Activated naive CD8-positive, alpha-beta T cell treated with anti-CD3 and anti-CD28 coated beads, Interleukin-2, amount 50 U/mL, for 24 hours (primary cell): Measurements from ENCODE around the gene NRXN3.
"Not testable (repeated sequence)": the region's sequence is repeated elsewhere in the genome, so short reads cannot be mapped to it uniquely, and the experiment has no call there.

Source experiments
- ATAC-seq: fragments of 150-1000 bp; cut with Tn5 transposase; one replicate; pipeline ENCODE4 v1.10.0; 2021
- DNase-seq: peaks from one replicate; pipeline ENCODE4 v3.0.0; 2021
- H3K27ac Mint-ChIP-seq: one replicate; pipeline ENCODE4 v1.8.0; 2021; ENCODE audit warnings: mild to moderate bottlenecking, mixed read lengths
- H3K27me3 Mint-ChIP-seq: one replicate; pipeline ENCODE4 v1.8.0; 2021; ENCODE audit warnings: mixed read lengths
- H3K36me3 Mint-ChIP-seq: one replicate; pipeline ENCODE4 v1.8.0; 2021; ENCODE audit warnings: low read depth, mixed read lengths
- H3K4me1 Mint-ChIP-seq: one replicate; pipeline ENCODE4 v1.8.0; 2021; ENCODE audit warnings: mixed read lengths
- H3K4me3 Mint-ChIP-seq: one replicate; pipeline ENCODE4 v1.8.0; 2021; ENCODE audit warnings: mild to moderate bottlenecking, moderate library complexity, mixed read lengths
- H3K9me3 Mint-ChIP-seq: one replicate; pipeline ENCODE4 v1.8.0; 2021; ENCODE audit warnings: mixed read lengths

Gene NRXN3

GRCh38 chr14:78985668-78986381, 815.7 kb downstream of the NRXN3 start:
- no peak for ATAC-seq
- no peaks in the 10 kb centered on the region for H3K9me3 Mint-ChIP-seq
- H3K4me1 Mint-ChIP-seq, result no peaks in the 10 kb centered on the region
- H3K27ac Mint-ChIP-seq, result no peak overlapping the region
- no peak for DNase-seq
- H3K4me3 Mint-ChIP-seq, result no peak overlapping the region
- H3K27me3 Mint-ChIP-seq, result peaks cover 3% of the 10 kb centered on the region
- no peaks in the 10 kb centered on the region for H3K36me3 Mint-ChIP-seq

- DNase-seq (no peak), ATAC-seq (no peak)
- Mint-ChIP-seq H3K9me3 (no peaks in the 10 kb centered on the region), H3K4me3 (no peak overlapping the region), H3K4me1 (no peaks in the 10 kb centered on the region), H3K27ac (no peak overlapping the region), H3K27me3 (peaks cover 3% of the 10 kb centered on the region), H3K36me3 (no peaks in the 10 kb centered on the region)
These were observed 816.8 kb downstream of the NRXN3 start for GRCh38 chr14:78986989-78987388.

GRCh38 chr14:78989221-78989620, 819.0 kb downstream of the NRXN3 start:
- Mint-ChIP-seq H3K9me3 (no peaks in the 10 kb centered on the region), H3K27me3 (peaks cover 1% of the 10 kb centered on the region), H3K4me3 (no peak overlapping the region), H3K27ac (no peak overlapping the region), H3K36me3 (no peaks in the 10 kb centered on the region), H3K4me1 (no peaks in the 10 kb centered on the region)
- DNase-seq, result no peak
- ATAC-seq, result no peak

- Mint-ChIP-seq H3K4me3 (no peak overlapping the region), H3K27me3 (no peaks in the 10 kb centered on the region), H3K4me1 (no peaks in the 10 kb centered on the region), H3K36me3 (no peaks in the 10 kb centered on the region), H3K27ac (no peak overlapping the region), H3K9me3 (no peaks in the 10 kb centered on the region)
- ATAC-seq, result no peak
- DNase-seq, result no peak
These were observed 822.7 kb downstream of the NRXN3 start for GRCh38 chr14:78992867-78993266.

GRCh38 chr14:78997811-78998210, 827.6 kb downstream of the NRXN3 start:
- Mint-ChIP-seq H3K4me1 (no peaks in the 10 kb centered on the region), H3K4me3 (no peak overlapping the region), H3K36me3 (no peaks in the 10 kb centered on the region), H3K27me3 (no peaks in the 10 kb centered on the region), H3K27ac (no peak overlapping the region), H3K9me3 (no peaks in the 10 kb centered on the region)
- no peak for DNase-seq
- no peak for ATAC-seq

- ATAC-seq (no peak), DNase-seq (no peak)
- Mint-ChIP-seq H3K4me1 (no peaks in the 10 kb centered on the region), H3K9me3 (no peaks in the 10 kb centered on the region), H3K4me3 (no peak overlapping the region), H3K36me3 (no peaks in the 10 kb centered on the region), H3K27ac (no peak overlapping the region), H3K27me3 (no peaks in the 10 kb centered on the region)
These were observed 839.1 kb downstream of the NRXN3 start for GRCh38 chr14:79009286-79009685.

- H3K27ac Mint-ChIP-seq, result no peak overlapping the region
- ATAC-seq (no peak), DNase-seq (no peak)
- no peaks in the 10 kb centered on the region for H3K9me3 Mint-ChIP-seq
- H3K36me3 Mint-ChIP-seq, result no peaks in the 10 kb centered on the region
- H3K4me1 Mint-ChIP-seq, result no peaks in the 10 kb centered on the region
- H3K4me3 Mint-ChIP-seq, result no peak overlapping the region
- no peaks in the 10 kb centered on the region for H3K27me3 Mint-ChIP-seq
These were observed 841.1 kb downstream of the NRXN3 start for GRCh38 chr14:79011091-79011919.

GRCh38 chr14:79011920-79012204, 841.7 kb downstream of the NRXN3 start:
- no peak for ATAC-seq
- Mint-ChIP-seq H3K9me3 (no peaks in the 10 kb centered on the region), H3K36me3 (no peaks in the 10 kb centered on the region)

GRCh38 chr14:79016828-79017505, 846.8 kb downstream of the NRXN3 start:
- Mint-ChIP-seq H3K27ac (no peak overlapping the region), H3K4me1 (no peaks in the 10 kb centered on the region), H3K4me3 (no peak overlapping the region), H3K9me3 (no peaks in the 10 kb centered on the region), H3K27me3 (no peaks in the 10 kb centered on the region), H3K36me3 (no peaks in the 10 kb centered on the region)
- ATAC-seq (no peak), DNase-seq (no peak)

More at GRCh38 chr14:79011920-79012204, 841.7 kb downstream of the NRXN3 start:
- no peaks in the 10 kb centered on the region for H3K27me3 Mint-ChIP-seq
- H3K27ac Mint-ChIP-seq, result no peak overlapping the region
- DNase-seq, result no peak
- H3K4me1 Mint-ChIP-seq, result no peaks in the 10 kb centered on the region
- H3K4me3 Mint-ChIP-seq, result no peak overlapping the region

GRCh38 chr14:79017561-79017960, 847.4 kb downstream of the NRXN3 start:
- ATAC-seq, result no peak
- no peak for DNase-seq
- Mint-ChIP-seq H3K4me3 (no peak overlapping the region), H3K27ac (no peak overlapping the region), H3K9me3 (no peaks in the 10 kb centered on the region), H3K4me1 (no peaks in the 10 kb centered on the region), H3K36me3 (no peaks in the 10 kb centered on the region), H3K27me3 (no peaks in the 10 kb centered on the region)

GRCh38 chr14:79018836-79019235, 848.7 kb downstream of the NRXN3 start:
- Mint-ChIP-seq H3K36me3 (no peaks in the 10 kb centered on the region), H3K27me3 (no peaks in the 10 kb centered on the region), H3K4me1 (no peaks in the 10 kb centered on the region), H3K4me3 (no peak overlapping the region), H3K27ac (no peak overlapping the region), H3K9me3 (no peaks in the 10 kb centered on the region)
- DNase-seq, result no peak
- no peak for ATAC-seq

GRCh38 chr14:79019898-79020297, 849.7 kb downstream of the NRXN3 start:
- DNase-seq, ATAC-seq: not testable (repeated sequence)

GRCh38 chr14:79021766-79022165, 851.6 kb downstream of the NRXN3 start:
- Mint-ChIP-seq H3K27me3 (no peaks in the 10 kb centered on the region), H3K4me1 (no peaks in the 10 kb centered on the region), H3K36me3 (no peaks in the 10 kb centered on the region), H3K9me3 (peaks cover 4% of the 10 kb centered on the region), H3K4me3 (no peak overlapping the region), H3K27ac (no peak overlapping the region)
- no peak for ATAC-seq
- no peak for DNase-seq

More at GRCh38 chr14:79019898-79020297, 849.7 kb downstream of the NRXN3 start:
- H3K4me3 Mint-ChIP-seq, H3K36me3 Mint-ChIP-seq, H3K27ac Mint-ChIP-seq, H3K27me3 Mint-ChIP-seq, H3K9me3 Mint-ChIP-seq, H3K4me1 Mint-ChIP-seq: not testable (repeated sequence)

- peaks cover 4% of the 10 kb centered on the region for H3K9me3 Mint-ChIP-seq
These were observed 857.0 kb downstream of the NRXN3 start for GRCh38 chr14:79027138-79027537.

GRCh38 chr14:79028281-79028680, 858.1 kb downstream of the NRXN3 start:
- H3K27ac Mint-ChIP-seq, result no peak overlapping the region
- H3K4me1 Mint-ChIP-seq, result no peaks in the 10 kb centered on the region
- no peaks in the 10 kb centered on the region for H3K27me3 Mint-ChIP-seq
- no peaks in the 10 kb centered on the region for H3K36me3 Mint-ChIP-seq
- H3K4me3 Mint-ChIP-seq, result no peak overlapping the region
- H3K9me3 Mint-ChIP-seq, result peaks cover 4% of the 10 kb centered on the region
- DNase-seq (no peak), ATAC-seq (no peak)

More at GRCh38 chr14:79027138-79027537, 857.0 kb downstream of the NRXN3 start:
- Mint-ChIP-seq H3K4me1 (no peaks in the 10 kb centered on the region), H3K27me3 (no peaks in the 10 kb centered on the region), H3K4me3 (no peak overlapping the region), H3K27ac (no peak overlapping the region), H3K36me3 (no peaks in the 10 kb centered on the region)
- ATAC-seq (no peak), DNase-seq (no peak)
